Hepatocyte (in vitro differentiated cells): ENCODE measurements around the gene ABCC11.

Experiments
- CTCF ChIP-seq: fragments of 200-600 bp; sonication (generic); IDR thresholded peaks from 2 replicates; pipeline ENCODE4 v1.5.1; 2016; ENCODE audit warnings: antibody characterized with exemption, mild to moderate bottlenecking; ENCODE audit not compliant: poor library complexity
- EZH2 ChIP-seq: fragments of 200-600 bp; sonication (generic); IDR thresholded peaks from 2 replicates; pipeline ENCODE4 v1.6.1; 2016; ENCODE audit warnings: antibody characterized with exemption, mild to moderate bottlenecking, borderline replicate concordance
- EZH2phosphoT487 ChIP-seq: fragments of 200-600 bp; sonication (generic); IDR thresholded peaks from one replicate; pipeline ENCODE4 v1.6.1; 2018; ENCODE audit warnings: antibody characterized with exemption, mild to moderate bottlenecking, low read depth, moderate library complexity; ENCODE audit not compliant: unreplicated experiment, severe bottlenecking

GRCh38 chr16:48291303-48291702 lies 44.0 kb upstream of the ABCC11 start:
- TF ChIP-seq CTCF (no peak), EZH2 (no peak), EZH2phosphoT487 (no peak)
